Subcutaneous preadipocyte (primary cell): ENCODE data around the gene RPS5. TPM values are rescaled to one million over a fixed set of nuclear protein-coding genes. Genes with fewer than 3 reads are reported as not detected.

Experiments
- small RNA-seq: library from RNA; depleted of rRNA; stranded (forward); fragments of <200 nt; gene quantifications from one replicate; pipeline ENCODE3, GENCODE V24; 2012
- total RNA-seq: library from RNA; depleted of rRNA; stranded (reverse); fragments of >200 nt; gene quantifications from 2 replicates; pipeline ENCODE4 v1.2.3, GENCODE V29; 2012

The RPS5 gene
- total RNA-seq: 1,563 and 2,739 TPM in 2 replicates

DNA sequence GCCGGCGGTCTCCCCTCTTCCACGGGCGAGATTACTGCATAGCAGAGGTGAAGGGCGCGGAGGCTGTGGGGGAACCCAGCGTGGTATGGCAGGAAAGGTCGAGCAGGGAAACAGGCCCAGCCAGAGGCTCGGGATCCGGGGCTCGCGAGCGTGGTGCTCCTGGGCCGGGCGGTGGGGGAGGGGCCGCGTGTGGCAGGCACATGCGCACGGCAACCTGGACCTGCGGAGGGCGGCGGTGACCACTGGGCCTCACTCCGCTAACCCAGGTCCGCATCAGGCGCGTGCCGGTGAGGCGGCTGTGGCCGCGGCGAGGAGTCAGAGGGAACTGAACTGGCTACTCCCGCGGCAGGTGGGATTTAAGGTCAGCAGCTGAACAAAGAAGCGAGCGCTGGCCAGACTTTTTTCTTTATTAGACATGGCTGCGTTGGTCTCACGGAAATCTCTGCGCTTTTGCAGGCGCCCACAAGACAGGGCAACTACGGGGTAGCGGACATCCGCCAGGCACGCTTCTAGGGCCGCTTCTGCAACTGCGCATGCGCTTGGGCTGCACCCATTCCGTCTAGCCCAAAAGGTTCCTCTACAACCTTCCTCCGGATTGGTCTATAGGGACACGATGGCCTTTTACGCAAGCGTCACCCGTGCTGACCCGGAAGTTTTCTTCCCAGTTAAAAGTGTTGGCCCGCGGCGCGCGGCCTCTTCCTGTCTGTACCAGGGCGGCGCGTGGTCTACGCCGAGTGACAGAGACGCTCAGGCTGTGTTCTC is at the start of gene RPS5:
Gene RPS5, plus strand, starts transcription at position 694 of the 762 bp plus-strand sequence. CDS start 869 bp downstream, outside the sequence.

DNA sequence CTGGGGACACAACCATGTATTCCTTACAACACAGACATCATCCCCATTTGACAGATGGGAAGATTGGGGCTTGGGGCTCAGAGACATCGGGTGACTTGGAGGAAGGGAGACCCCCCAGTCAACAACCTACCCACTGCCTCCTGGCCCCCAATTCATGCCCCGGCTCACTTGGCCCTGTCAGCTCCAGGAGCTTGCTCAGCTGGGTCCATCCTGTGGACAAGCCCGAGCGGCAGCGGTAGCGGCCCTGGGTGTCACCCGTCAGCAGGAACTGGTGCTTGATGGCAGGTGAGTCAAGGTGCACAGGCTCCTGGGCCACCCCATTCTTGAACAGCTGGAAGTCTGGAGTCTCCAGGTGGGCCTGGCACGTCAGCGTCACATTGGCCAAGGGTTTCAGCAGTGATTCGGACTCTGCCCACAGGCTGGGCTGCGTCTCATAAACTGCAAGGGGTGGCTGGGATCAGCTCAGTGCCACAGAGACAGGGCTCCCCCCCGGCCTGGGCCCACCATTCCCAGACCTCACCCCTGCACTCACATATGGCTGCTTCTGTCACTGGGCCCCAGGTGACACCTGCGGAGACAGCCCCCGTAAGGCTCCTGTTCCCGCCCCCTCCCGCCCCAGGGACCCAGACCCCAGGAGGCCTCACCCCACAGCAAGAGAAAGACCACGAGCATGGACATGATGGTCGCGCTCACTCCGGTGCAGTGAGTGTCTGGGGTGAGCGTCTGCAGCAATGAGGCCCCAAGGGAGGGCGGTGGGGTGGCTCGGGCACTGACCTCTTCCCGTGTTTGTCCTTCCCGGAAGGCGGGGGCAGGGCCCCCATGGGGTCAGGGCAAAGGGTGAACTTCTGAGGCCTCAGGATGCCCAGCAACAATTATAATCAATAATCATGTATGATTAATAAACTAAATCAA is 34.1 kb upstream of the RPS5 start, which contains the start of gene A1BG:
Gene A1BG, minus strand, starts transcription at position 733 of the 912 bp plus-strand sequence. Its CDS starts 55 bp downstream, at position 678.

DNA sequence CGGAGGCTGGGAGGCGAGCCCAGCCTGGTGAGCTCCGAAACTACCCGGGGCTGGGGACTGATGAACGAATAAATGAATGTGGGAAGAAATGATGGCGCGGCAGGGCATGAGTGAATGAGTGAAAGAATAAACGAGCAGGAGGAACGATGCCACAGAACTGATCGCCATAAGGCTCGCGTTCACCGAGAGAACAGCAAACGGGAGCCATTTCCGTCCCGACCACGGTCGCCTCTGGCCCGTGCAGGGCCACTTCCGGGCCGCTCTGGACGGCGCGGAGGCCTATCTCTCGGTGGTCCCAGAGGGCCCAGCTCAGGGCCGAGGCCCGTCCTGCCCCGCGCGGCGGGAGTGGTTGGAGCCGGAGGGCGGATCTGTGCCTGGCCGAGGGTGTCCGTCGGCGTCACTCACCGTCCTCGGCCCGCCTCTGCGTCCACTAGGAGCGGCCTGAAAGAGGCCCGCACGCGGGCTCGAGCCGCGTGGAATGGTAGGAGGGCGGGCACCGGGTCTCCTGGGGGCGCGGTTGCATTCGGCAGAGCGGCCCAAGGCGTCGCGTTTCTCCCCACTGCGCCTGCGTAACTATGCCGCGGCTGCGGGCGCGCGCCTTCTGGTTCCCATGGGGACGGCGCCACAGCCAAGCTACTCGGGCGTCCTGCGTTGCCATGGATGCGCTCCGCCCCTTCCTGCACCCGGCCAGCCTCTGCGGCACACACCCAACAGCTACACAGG is 24.6 kb upstream of the RPS5 start, which contains the start of gene ZNF497:
Gene ZNF497, minus strand, starts transcription at position 480 of the 723 bp plus-strand sequence. CDS start 5,116 bp downstream, outside the sequence.

DNA sequence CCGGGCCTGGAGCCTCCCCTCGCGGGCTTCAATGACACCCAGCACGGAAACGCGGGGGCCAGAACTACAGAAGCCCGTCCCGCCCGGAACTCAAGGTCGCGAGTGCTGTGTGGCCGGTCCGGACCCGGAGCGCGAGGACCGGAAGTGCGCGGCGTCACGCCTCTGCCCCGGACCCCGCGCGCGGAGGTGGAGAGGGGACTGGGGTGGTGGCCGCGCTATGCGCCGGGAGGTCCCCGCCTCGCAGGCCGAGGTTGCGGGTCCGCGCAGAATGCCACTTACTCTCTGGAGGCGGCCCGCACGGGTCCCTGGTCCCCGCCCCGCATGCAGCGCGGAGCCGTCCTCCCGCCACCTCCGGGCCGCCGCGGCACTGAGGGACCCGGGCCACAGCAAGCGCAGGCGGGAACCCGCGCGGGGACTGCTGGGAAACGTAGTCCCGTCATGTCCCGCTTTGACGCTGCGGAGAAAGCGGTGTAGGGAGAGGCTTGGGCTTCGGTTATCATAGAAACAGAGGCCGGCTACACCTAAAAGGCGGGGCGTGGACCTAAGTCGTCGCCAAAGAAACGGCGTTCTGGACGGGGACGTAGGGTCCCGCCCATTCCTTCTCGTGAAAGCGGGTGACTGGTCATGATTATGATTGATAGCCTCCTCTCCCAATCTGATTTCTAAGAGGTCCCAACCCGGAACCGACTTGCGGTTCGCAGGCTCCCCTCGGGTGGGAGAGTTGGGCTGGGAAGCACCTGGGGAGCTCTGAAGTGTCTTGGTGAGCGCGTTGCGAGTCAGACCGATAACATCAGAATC is 6.2 kb upstream of the RPS5 start, which contains the start of gene ZNF837:
Gene ZNF837, minus strand, starts transcription at position 369 of the 798 bp plus-strand sequence. CDS start 11,698 bp downstream, outside the sequence.

DNA sequence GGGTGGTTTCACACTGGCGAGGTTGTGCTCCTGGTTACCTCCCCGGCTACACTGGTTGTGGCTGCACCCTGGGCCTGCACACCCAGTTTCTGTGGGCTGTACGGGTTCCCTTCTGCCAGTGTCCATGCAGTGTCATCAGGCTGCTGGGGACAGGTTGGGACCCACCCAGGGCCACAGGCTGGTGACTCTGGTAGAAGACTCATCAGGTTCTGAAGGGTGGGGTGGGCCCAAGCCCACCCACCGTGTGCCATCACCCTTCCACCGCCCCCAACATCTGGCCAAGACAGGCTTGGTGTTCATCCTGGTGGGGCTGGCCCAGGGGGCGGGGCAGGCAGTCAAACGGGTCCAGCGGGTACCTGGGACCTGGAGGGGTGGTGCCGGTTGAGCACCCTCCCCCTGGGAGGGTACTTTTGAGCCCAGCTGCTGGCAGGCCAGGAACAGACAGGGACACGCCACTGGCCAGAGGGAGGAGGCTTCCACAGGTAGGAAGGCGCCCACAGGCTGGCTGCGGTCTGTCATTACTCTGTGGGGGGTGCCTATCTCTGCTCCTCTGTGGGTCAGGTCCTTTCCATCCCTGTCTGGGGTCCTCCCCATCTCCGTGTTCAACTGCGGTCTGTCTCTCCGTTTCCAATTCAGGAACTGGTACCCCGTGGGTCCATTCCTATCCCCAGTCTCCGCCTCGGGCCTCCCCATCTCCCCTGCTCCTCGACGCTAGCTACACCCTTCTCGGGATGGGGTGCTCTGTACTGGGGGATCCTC is 8.3 kb downstream of the RPS5 start, which contains the start of gene RNF225:
Gene RNF225, plus strand, starts transcription at position 437 of the 759 bp plus-strand sequence. CDS start 434 bp downstream, outside the sequence.

DNA sequence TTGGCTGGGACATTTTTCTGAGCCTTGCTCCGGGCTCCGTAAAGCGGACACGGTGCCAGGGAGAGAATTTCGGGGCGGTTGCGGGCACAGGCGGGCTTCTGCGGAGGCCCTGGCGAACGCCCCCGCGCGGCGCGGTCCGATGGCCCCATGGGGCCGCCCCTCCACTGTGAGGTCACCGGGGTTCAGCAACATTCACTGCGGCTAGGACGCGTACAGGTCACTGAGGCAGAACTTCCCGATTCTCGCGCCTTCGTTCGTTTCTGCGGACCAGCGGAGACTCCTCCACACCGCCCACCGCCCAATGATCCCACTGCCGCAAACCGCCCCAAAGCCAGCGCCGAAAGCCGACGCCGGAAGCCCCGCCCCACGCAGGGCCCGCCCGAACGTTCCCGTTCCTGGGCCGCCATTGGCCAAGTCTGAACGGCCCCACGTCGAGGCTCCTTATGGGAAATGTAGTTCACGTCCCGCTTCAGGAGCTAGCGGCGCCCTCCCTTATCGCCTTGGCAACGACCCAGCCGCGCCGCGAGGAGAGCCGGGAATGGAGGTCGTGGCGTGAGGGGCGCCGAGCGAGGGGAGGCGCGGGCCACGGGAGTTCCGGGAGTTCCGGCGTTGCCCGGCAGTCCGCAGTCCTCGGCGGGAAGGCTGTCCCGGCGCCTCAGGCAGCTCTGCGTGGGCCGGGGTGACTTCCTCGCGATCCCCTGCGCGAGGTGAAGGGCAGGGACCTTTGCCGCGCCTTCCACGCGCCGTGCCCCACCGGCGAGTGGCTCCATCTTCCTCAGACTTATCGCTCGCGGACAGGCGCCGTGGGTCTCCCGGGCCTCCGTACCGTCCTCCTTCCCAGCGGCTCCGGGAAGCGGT is 21.3 kb downstream of the RPS5 start, which contains the start of gene ZNF584:
Gene ZNF584, plus strand, starts transcription at position 498 of the 858 bp plus-strand sequence. CDS start 499 bp downstream, outside the sequence.

DNA sequence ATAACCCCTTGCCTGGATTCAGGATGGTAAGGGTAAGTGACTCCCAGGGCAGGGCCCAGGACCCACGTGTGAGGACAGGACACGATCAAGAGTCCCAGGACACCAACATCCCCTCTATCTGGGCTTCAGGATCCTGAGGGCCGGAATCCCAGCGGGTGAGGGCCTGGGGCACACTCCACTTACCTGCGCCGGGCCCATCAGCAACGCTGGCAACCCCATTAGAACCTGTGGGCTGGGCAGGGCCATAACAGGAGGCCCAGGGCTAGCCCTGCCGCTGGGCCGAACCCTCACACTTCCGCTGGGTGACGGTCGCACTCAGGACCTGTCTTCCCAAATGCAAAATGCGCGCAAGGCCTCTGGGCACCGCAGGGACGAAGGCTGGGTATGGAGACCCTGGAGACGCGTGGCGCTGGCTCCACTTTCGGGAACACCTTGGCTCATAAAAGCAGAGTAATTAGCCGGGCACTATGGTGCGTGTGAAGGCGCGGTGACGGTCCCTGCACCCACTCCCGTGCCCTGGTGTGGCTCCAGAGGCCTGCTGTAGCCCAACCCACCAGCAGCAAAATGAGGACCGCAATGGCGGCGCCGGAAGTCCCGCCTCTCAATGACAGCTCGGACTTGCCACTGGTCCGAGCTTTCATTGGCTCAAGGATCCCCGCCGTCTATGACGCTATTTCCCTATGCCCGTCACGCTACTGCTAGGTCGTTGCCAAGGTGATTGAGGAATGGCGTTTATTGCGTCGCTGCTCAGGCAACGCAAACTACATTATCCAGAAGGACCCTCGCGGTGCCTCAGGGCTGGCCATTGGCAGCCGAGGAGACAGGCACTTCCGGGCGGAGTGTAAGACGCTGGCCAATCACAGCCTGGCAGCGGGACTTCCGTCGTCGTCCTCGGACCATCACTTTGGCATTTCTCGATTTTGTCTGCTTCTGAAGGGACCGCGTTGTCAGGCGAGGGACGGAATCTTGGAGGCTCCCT is 52.8 kb downstream of the RPS5 start, which contains the start of gene ZNF132:
Gene ZNF132, minus strand, starts transcription at position 578 of the 979 bp plus-strand sequence. Its CDS starts 332 bp downstream, at position 246.

Small RNA genes within 50 kb of the gene (small RNA-seq; reads per million reads assigned to genes)
- gene MIR4754: not detected
- 0.25 reads per million for gene RNA5SP473

Other genes starting within 250 kb of the RPS5 start
- 6.2 and 8.0 TPM in 2 replicates for gene ZNF329, start 236.5 kb upstream of the RPS5 start, total RNA-seq
- gene ZNF274, start 204.2 kb upstream of the RPS5 start, total RNA-seq: 14.3 and 17.8 TPM in 2 replicates
- 17.3 and 33.0 TPM in 2 replicates for gene ZNF544, start 158.4 kb upstream of the RPS5 start, total RNA-seq
- gene ZNF8, start 108.3 kb upstream of the RPS5 start, total RNA-seq: 6.2 and 8.2 TPM in 2 replicates
- gene ERVK3-1, start 81.9 kb upstream of the RPS5 start, total RNA-seq: 23.1 and 27.0 TPM in 2 replicates
- gene ZSCAN22, start 60.3 kb upstream of the RPS5 start, total RNA-seq: 3.3 and 4.1 TPM in 2 replicates
- 1.4 and 1.5 TPM in 2 replicates for gene A1BG, start 33.8 kb upstream of the RPS5 start, total RNA-seq
- gene ZNF497, start 24.5 kb upstream of the RPS5 start, total RNA-seq: 0.73 and 0.78 TPM in 2 replicates
- gene ZNF837, start 6.2 kb upstream of the RPS5 start, total RNA-seq: 2.2 and 2.5 TPM in 2 replicates
- 0.37 and 0.59 TPM in 2 replicates for gene RNF225, start 8.4 kb downstream of the RPS5 start, total RNA-seq
- gene ZNF584, start 21.4 kb downstream of the RPS5 start, total RNA-seq: 16.5 and 20.9 TPM in 2 replicates
- 7.0 and 7.2 TPM in 2 replicates for gene ZNF132, start 52.9 kb downstream of the RPS5 start, total RNA-seq
- 11.8 and 14.5 TPM in 2 replicates for gene ZNF324B, start 64.4 kb downstream of the RPS5 start, total RNA-seq
- 13.9 and 16.2 TPM in 2 replicates for gene ZNF324, start 79.8 kb downstream of the RPS5 start, total RNA-seq
- 9.0 and 12.9 TPM in 2 replicates for gene ZNF446, start 89.1 kb downstream of the RPS5 start, total RNA-seq
- gene SLC27A5, start 124.7 kb downstream of the RPS5 start, total RNA-seq: 4.3 and 5.1 TPM in 2 replicates
- gene ZBTB45, start 132.5 kb downstream of the RPS5 start, total RNA-seq: 7.0 and 7.4 TPM in 2 replicates
- 362 and 460 TPM in 2 replicates for gene TRIM28, start 156.8 kb downstream of the RPS5 start, total RNA-seq
- 80.5 and 113 TPM in 2 replicates for gene CHMP2A, start 167.8 kb downstream of the RPS5 start, total RNA-seq
- gene UBE2M, start 171.3 kb downstream of the RPS5 start, total RNA-seq: 73.5 TPM in 2 replicates
- 21.3 and 22.9 TPM in 2 replicates for gene MZF1, start 186.1 kb downstream of the RPS5 start, total RNA-seq